HG02885 (cell line): Measurements from ENCODE around the gene TEX44.
"Not testable (repeated sequence)": the region's sequence is repeated elsewhere in the genome, so short reads cannot be mapped to it uniquely, and the experiment has no call there.

ENCODE experiments used
- ATAC-seq: cut with Tn5 transposase; IDR thresholded peaks from one replicate; pipeline ENCODE4 v1.9.1; 2021; ENCODE audit warnings: mild to moderate bottlenecking; ENCODE audit not compliant: unreplicated experiment, poor library complexity

The TEX44 gene

GRCh38 chr2:231592636-231593145, at the start of gene TEX44:
TEX44 (plus strand) TSS chr2:231592864; CDS start chr2:231592952, 88 bp downstream.
- ATAC-seq: no peak

GRCh38 chr2:231545105-231545902, 47.4 kb upstream of the TEX44 start:
- peak; percentile 97 for ATAC-seq

- ATAC-seq: no peak
Measured at GRCh38 chr2:231546014-231546715, 46.5 kb upstream of the TEX44 start.

GRCh38 chr2:231547315-231548110, 45.2 kb upstream of the TEX44 start:
- no peak for ATAC-seq

- ATAC-seq: no peak
Measured at GRCh38 chr2:231548752-231549151, 43.9 kb upstream of the TEX44 start.

GRCh38 chr2:231549446-231550239, 43.0 kb upstream of the TEX44 start:
- ATAC-seq: no peak

GRCh38 chr2:231552752-231553151, 39.9 kb upstream of the TEX44 start:
- ATAC-seq: no peak

GRCh38 chr2:231554327-231554726, 38.3 kb upstream of the TEX44 start:
- ATAC-seq: no peak

GRCh38 chr2:231554748-231555545, 37.7 kb upstream of the TEX44 start:
- peak; percentile 54 for ATAC-seq

GRCh38 chr2:231556496-231556895, 36.2 kb upstream of the TEX44 start:
- not testable (repeated sequence) for ATAC-seq

- no peak for ATAC-seq
Measured at GRCh38 chr2:231556981-231557380, 35.7 kb upstream of the TEX44 start.

- peak; percentile 78 for ATAC-seq
Measured at GRCh38 chr2:231557571-231558217, 35.0 kb upstream of the TEX44 start.

GRCh38 chr2:231563378-231563961, 29.2 kb upstream of the TEX44 start:
- no peak for ATAC-seq

- no peak for ATAC-seq
Measured at GRCh38 chr2:231565887-231566594, 26.6 kb upstream of the TEX44 start.

- no peak for ATAC-seq
Measured at GRCh38 chr2:231567159-231567558, 25.5 kb upstream of the TEX44 start.

GRCh38 chr2:231568098-231568784, 24.4 kb upstream of the TEX44 start:
- ATAC-seq: no peak
